WTC11 (cell line): ENCODE results near the gene XRN1. TPM values are rescaled to one million over a fixed set of nuclear protein-coding genes. Genes with fewer than 3 reads are reported as not detected.

Experiments used
- ATAC-seq: fragments of 200-7000 bp; cut with Tn5 transposase; 2 replicates; pipeline ENCODE4 v1.10.0; 2021; ENCODE audit warnings: mild to moderate bottlenecking, moderate library complexity
- CTCF ChIA-PET: fragments of 300-600 bp; sonication (Branson Sonifier 250); formaldehyde crosslinking; loops from one replicate; lab custom pipeline; 2021; ENCODE audit warnings: antibody characterized with exemption; lab: Charles Lee
- POLR2A ChIA-PET: fragments of 350-600 bp; sonication (Branson Sonifier 250); formaldehyde crosslinking; loops from one replicate; lab custom pipeline; 2021; ENCODE audit warnings: antibody characterized with exemption; lab: Charles Lee
- DNase-seq: peaks from one replicate; pipeline ENCODE4 v3.0.0; 2021; ENCODE audit warnings: low spot score
- H3K27ac Mint-ChIP-seq: 2 replicates; pipeline ENCODE4 v1.8.0; 2021; ENCODE audit warnings: mixed read lengths
- H3K27me3 Mint-ChIP-seq: 2 replicates; pipeline ENCODE4 v1.8.0; 2021; ENCODE audit warnings: low read depth, mild to moderate bottlenecking, moderate library complexity, mixed read lengths
- H3K36me3 Mint-ChIP-seq: 2 replicates; pipeline ENCODE4 v1.8.0; 2021; ENCODE audit warnings: mixed read lengths
- H3K4me1 Mint-ChIP-seq: 2 replicates; pipeline ENCODE4 v1.8.0; 2022; ENCODE audit warnings: mixed read lengths
- H3K4me3 Mint-ChIP-seq: 2 replicates; pipeline ENCODE4 v1.8.0; 2021; ENCODE audit warnings: mild to moderate bottlenecking, moderate library complexity, mixed read lengths
- H3K9me3 Mint-ChIP-seq: 2 replicates; pipeline ENCODE4 v1.8.0; 2021; ENCODE audit warnings: mixed read lengths
- ATF2 ChIP-seq: sonication (generic); formaldehyde crosslinking; IDR thresholded peaks from 2 replicates; pipeline ENCODE4 v1.8.1; 2022; ENCODE audit warnings: low read depth, missing genetic modification reagents, borderline replicate concordance
- CREM ChIP-seq: sonication (generic); formaldehyde crosslinking; IDR thresholded peaks from 2 replicates; pipeline ENCODE4 v1.8.1; 2022; ENCODE audit warnings: mild to moderate bottlenecking, missing genetic modification reagents, moderate library complexity
- CTCF ChIP-seq: fragments of 200-600 bp; IDR thresholded peaks from 2 replicates; pipeline ENCODE4 v1.8.0; 2022; ENCODE audit warnings: antibody characterized with exemption
- HMGA2 ChIP-seq: fragments of 250-450 bp; sonication (Bioruptor Pico); IDR thresholded peaks from 2 replicates; pipeline ENCODE4 v1.4.0; 2021; ENCODE audit warnings: mild to moderate bottlenecking, moderate library complexity
- IRF2 ChIP-seq: sonication (generic); formaldehyde crosslinking; IDR thresholded peaks from 2 replicates; pipeline ENCODE4 v1.8.0; 2022; ENCODE audit warnings: low read depth, missing genetic modification reagents, borderline replicate concordance
- NR1H2 ChIP-seq: sonication (generic); formaldehyde crosslinking; IDR thresholded peaks from 2 replicates; pipeline ENCODE4 v1.9.0; 2021; ENCODE audit warnings: mild to moderate bottlenecking, moderate library complexity, missing genetic modification reagents
- NR2C2 ChIP-seq: sonication (generic); formaldehyde crosslinking; IDR thresholded peaks from 2 replicates; pipeline ENCODE4 v1.8.0; 2022; ENCODE audit warnings: mild to moderate bottlenecking, missing genetic modification reagents
- SMAD3 ChIP-seq: sonication (generic); formaldehyde crosslinking; IDR thresholded peaks from 2 replicates; pipeline ENCODE4 v1.8.0; 2022; ENCODE audit warnings: missing genetic modification reagents, mild to moderate bottlenecking, borderline replicate concordance
- SP1 ChIP-seq: sonication (generic); formaldehyde crosslinking; conservative IDR thresholded peaks from 2 replicates; pipeline ENCODE4 v1.8.1; 2022; ENCODE audit warnings: missing genetic modification reagents
- TEAD1 ChIP-seq: sonication (generic); formaldehyde crosslinking; IDR thresholded peaks from 2 replicates; pipeline ENCODE4 v1.8.0; 2022; ENCODE audit warnings: mild to moderate bottlenecking, missing genetic modification reagents
- USF1 ChIP-seq: sonication (generic); formaldehyde crosslinking; IDR thresholded peaks from 2 replicates; pipeline ENCODE4 v1.8.0; 2022; ENCODE audit warnings: mild to moderate bottlenecking, missing genetic modification reagents
- ZNF263 ChIP-seq: sonication (generic); formaldehyde crosslinking; IDR thresholded peaks from 2 replicates; pipeline ENCODE4 v1.8.1; 2022; ENCODE audit warnings: low read depth, mild to moderate bottlenecking, moderate library complexity, missing genetic modification reagents
- ZNF317 ChIP-seq: sonication (generic); formaldehyde crosslinking; IDR thresholded peaks from 2 replicates; pipeline ENCODE4 v1.8.1; 2023; ENCODE audit warnings: low read depth, mild to moderate bottlenecking, moderate library complexity, missing genetic modification reagents, borderline replicate concordance
- ZNF425 ChIP-seq: fragments of 250-450 bp; sonication (Bioruptor Pico); conservative IDR thresholded peaks from 2 replicates; pipeline ENCODE4 v1.9.0; 2021; ENCODE audit warnings: mild to moderate bottlenecking
- total RNA-seq: library from RNA; stranded (reverse); gene quantifications from 3 replicates; pipeline ENCODE4 v1.2.3, GENCODE V29; 2021
- TF ChIP-seq, protein P1 (sequence below): sonication (generic); formaldehyde crosslinking; IDR thresholded peaks from 2 replicates; pipeline ENCODE4 v1.8.1; 2022; ENCODE audit warnings: mild to moderate bottlenecking, moderate library complexity, missing genetic modification reagents
- TF ChIP-seq, protein P2 (sequence below): sonication (generic); formaldehyde crosslinking; IDR thresholded peaks from 2 replicates; pipeline ENCODE4 v1.8.0; 2022; ENCODE audit warnings: mild to moderate bottlenecking, missing genetic modification reagents

XRN1 gene
- total RNA-seq, 1 experiment from 2014 or later = 19.2 TPM

- TF ChIP-seq NR2C2 (CRISPR knock-in tag) (no peak), CTCF (no peak), ZNF263 (no peak)
These were observed 149.2 kb downstream of the XRN1 start (continued) for GRCh38 chr3:142298626-142299025.

DNA sequence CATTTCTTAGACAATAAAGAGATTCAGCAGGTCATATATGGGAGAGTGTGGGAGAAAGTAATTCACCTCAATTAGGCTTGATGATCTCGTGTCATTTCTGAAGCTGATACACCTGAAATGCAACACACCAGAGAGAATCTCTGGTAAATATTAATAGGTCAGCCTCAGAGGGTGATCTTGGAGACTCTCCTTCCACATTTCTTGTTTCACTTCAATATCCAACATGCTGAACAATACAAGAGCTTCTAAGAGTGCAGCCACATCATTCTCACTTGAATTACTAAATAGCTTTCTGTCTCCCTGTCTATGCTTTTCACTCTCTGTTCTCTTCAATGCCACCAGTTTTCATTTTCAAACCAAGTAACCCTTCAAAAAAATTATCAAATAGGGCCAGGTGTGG lies 151.3 kb downstream of the XRN1 start:
- Mint-ChIP-seq H3K9me3 (peaks cover 32% of the 10 kb centered on the region), H3K4me3 (no peak overlapping the region), H3K27me3 (no peaks in the 10 kb centered on the region)
- ATAC-seq (no peak), DNase-seq (no peak)
- ChIA-PET POLR2A (no interaction called here), CTCF (no interaction called here)
- no peak for TF ChIP-seq ZNF317 (CRISPR knock-in tag)
- no peak for TF ChIP-seq HMGA2
- TF ChIP-seq, all 79 proteins: peak for 0
- Mint-ChIP-seq H3K27ac (no peak overlapping the region), H3K4me1 (no peaks in the 10 kb centered on the region), H3K36me3 (0 out of 2 replicates have a peak, but pooled peaks cover 3% of the 10 kb centered on the region)

- ChIA-PET POLR2A (no interaction called here), CTCF (no interaction called here)
- peaks cover 70% of the 10 kb centered on the region for H3K9me3 Mint-ChIP-seq
- DNase-seq (no peak), ATAC-seq (no peak)
- H3K27me3 Mint-ChIP-seq = peaks cover 4% of the 10 kb centered on the region
- H3K27ac Mint-ChIP-seq = no peak overlapping the region
- H3K4me3 Mint-ChIP-seq = no peak overlapping the region
- TF ChIP-seq, protein P1, sequence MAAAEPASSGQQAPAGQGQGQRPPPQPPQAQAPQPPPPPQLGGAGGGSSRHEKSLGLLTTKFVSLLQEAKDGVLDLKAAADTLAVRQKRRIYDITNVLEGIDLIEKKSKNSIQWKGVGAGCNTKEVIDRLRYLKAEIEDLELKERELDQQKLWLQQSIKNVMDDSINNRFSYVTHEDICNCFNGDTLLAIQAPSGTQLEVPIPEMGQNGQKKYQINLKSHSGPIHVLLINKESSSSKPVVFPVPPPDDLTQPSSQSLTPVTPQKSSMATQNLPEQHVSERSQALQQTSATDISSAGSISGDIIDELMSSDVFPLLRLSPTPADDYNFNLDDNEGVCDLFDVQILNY (CRISPR knock-in tag) = no peak
- TF ChIP-seq NR1H2 (CRISPR knock-in tag) = no peak
- no peak for TF ChIP-seq IRF2 (CRISPR knock-in tag)
- no peak for TF ChIP-seq ZNF425
- TF ChIP-seq SP1 (CRISPR knock-in tag) = no peak
- TF ChIP-seq TEAD1 (CRISPR knock-in tag) = no peak
- TF ChIP-seq SMAD3 (CRISPR knock-in tag) = no peak
- no peak for TF ChIP-seq ATF2
- TF ChIP-seq, protein P2, sequence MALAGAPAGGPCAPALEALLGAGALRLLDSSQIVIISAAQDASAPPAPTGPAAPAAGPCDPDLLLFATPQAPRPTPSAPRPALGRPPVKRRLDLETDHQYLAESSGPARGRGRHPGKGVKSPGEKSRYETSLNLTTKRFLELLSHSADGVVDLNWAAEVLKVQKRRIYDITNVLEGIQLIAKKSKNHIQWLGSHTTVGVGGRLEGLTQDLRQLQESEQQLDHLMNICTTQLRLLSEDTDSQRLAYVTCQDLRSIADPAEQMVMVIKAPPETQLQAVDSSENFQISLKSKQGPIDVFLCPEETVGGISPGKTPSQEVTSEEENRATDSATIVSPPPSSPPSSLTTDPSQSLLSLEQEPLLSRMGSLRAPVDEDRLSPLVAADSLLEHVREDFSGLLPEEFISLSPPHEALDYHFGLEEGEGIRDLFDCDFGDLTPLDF (CRISPR knock-in tag) = no peak
- TF ChIP-seq CREM = no peak
- TF ChIP-seq USF1 (CRISPR knock-in tag) = no peak
- H3K4me1 Mint-ChIP-seq = no peaks in the 10 kb centered on the region
- H3K36me3 Mint-ChIP-seq = peaks cover 47% of the 10 kb centered on the region
These were observed 159.8 kb downstream of the XRN1 start for GRCh38 chr3:142287866-142288638.
